ENCODE data around the gene KLHL29.

Gene KLHL29

GRCh38 chr2:23599667-23600066 is 214.7 kb downstream of the KLHL29 start:
- DNase-seq = peak; percentile 86

GRCh38 chr2:23600346-23600745 is 215.4 kb downstream of the KLHL29 start:
- DNase-seq = peak; percentile 59

- DNase-seq = no peak
Measured at GRCh38 chr2:23601301-23601965, 216.5 kb downstream of the KLHL29 start.

GRCh38 chr2:23602116-23602515 is 217.1 kb downstream of the KLHL29 start:
- no peak for DNase-seq

- DNase-seq = no peak
Measured at GRCh38 chr2:23603156-23603555, 218.2 kb downstream of the KLHL29 start.

GRCh38 chr2:23603581-23603980 is 218.6 kb downstream of the KLHL29 start:
- DNase-seq = no peak

GRCh38 chr2:23604731-23605130 is 219.8 kb downstream of the KLHL29 start:
- DNase-seq = no peak

- DNase-seq = no peak
Measured at GRCh38 chr2:23605236-23605635, 220.3 kb downstream of the KLHL29 start.

- no peak for DNase-seq
Measured at GRCh38 chr2:23606196-23606595, 221.2 kb downstream of the KLHL29 start.

- no peak for DNase-seq
Measured at GRCh38 chr2:23606968-23607367, 222.0 kb downstream of the KLHL29 start.

- no peak for DNase-seq
Measured at GRCh38 chr2:23607925-23608324, 222.9 kb downstream of the KLHL29 start.

GRCh38 chr2:23609254-23609653 is 224.3 kb downstream of the KLHL29 start:
- peak; percentile 87 for DNase-seq

- DNase-seq = no peak
Measured at GRCh38 chr2:23611839-23612238, 226.9 kb downstream of the KLHL29 start.

- DNase-seq = no peak
Measured at GRCh38 chr2:23614701-23615100, 229.7 kb downstream of the KLHL29 start.

- peak; percentile 21 for DNase-seq
Measured at GRCh38 chr2:23615216-23616020, 230.4 kb downstream of the KLHL29 start.

GRCh38 chr2:23616630-23617029 is 231.7 kb downstream of the KLHL29 start:
- peak; percentile 79 for DNase-seq

GRCh38 chr2:23617167-23617810 is 232.3 kb downstream of the KLHL29 start:
- peak; percentile 72 for DNase-seq

GRCh38 chr2:23617811-23618215 is 232.8 kb downstream of the KLHL29 start:
- DNase-seq = peak; percentile 60

- no peak for DNase-seq
Measured at GRCh38 chr2:23618265-23618664, 233.3 kb downstream of the KLHL29 start.

- peak; percentile 77 for DNase-seq
Measured at GRCh38 chr2:23618794-23619530, 234.0 kb downstream of the KLHL29 start.

- no peak for DNase-seq
Measured at GRCh38 chr2:23619941-23620340, 235.0 kb downstream of the KLHL29 start.

GRCh38 chr2:23620841-23621341 is 235.9 kb downstream of the KLHL29 start:
- DNase-seq = peak; percentile 78

- no peak for DNase-seq
Measured at GRCh38 chr2:23621616-23622015, 236.6 kb downstream of the KLHL29 start.

Data from NCI-H345 (cell line).